ENCODE results near the gene ABCB8. TPM values are rescaled to one million over a fixed set of nuclear protein-coding genes. Genes with fewer than 3 reads are reported as not detected.

Gene ABCB8
- total and polyA plus RNA-seq, 8 donors: 20.5 to 52.1 (median 26.9) TPM

GRCh38 chr7:151051108-151051507 lies 22.9 kb downstream of the ABCB8 start:
- no peak overlapping the region for H3K27ac ChIP-seq
- peak; percentile 77 for ATAC-seq
- peak in 3 of 4 donors; percentile 58 to 88 (median 83) for DNase-seq
- H3K9me3 ChIP-seq: no peaks in the 10 kb centered on the region
- peaks cover 0 to 23% of the 10 kb centered on the region in 2 donors for H3K27me3 ChIP-seq
- intact Hi-C loops (cut with DNase I): no loop called here
- H3K4me3 ChIP-seq: no peak overlapping the region
- H3K4me1 ChIP-seq: peaks cover 3 to 21% of the 10 kb centered on the region in 2 donors
- TF ChIP-seq CTCF (IDR thresholded peaks at IDR 0.05): no peak
- H3K36me3 ChIP-seq: peaks cover 0 to 6% of the 10 kb centered on the region in 2 donors

GRCh38 chr7:151053096-151053495 lies 24.8 kb downstream of the ABCB8 start:
- no peak for ATAC-seq
- no peaks in the 10 kb centered on the region for H3K9me3 ChIP-seq
- H3K4me3 ChIP-seq: no peak overlapping the region
- H3K27ac ChIP-seq: no peak overlapping the region
- H3K4me1 ChIP-seq: peaks cover 5 to 29% of the 10 kb centered on the region in 2 donors
- no peak for DNase-seq
- H3K27me3 ChIP-seq: peaks cover 0 to 23% of the 10 kb centered on the region in 2 donors
- intact Hi-C loops (cut with DNase I): no loop called here
- H3K36me3 ChIP-seq: peaks cover 0 to 4% of the 10 kb centered on the region in 2 donors
- no peak for TF ChIP-seq CTCF (IDR thresholded peaks at IDR 0.05)

- TF ChIP-seq CTCF (IDR thresholded peaks at IDR 0.05): no peak
- Histone ChIP-seq H3K9me3 (no peaks in the 10 kb centered on the region), H3K27me3 (peaks cover 0 to 23% of the 10 kb centered on the region in 2 donors), H3K27ac (no peak overlapping the region), H3K4me1 (peaks cover 11 to 35% of the 10 kb centered on the region in 2 donors), H3K4me3 (no peak overlapping the region), H3K36me3 (peaks cover 0 to 4% of the 10 kb centered on the region in 2 donors)
- DNase-seq (no peak), ATAC-seq (no peak)
- intact Hi-C loops (cut with DNase I): no loop called here
Measured at GRCh38 chr7:151053751-151054150, 25.5 kb downstream of the ABCB8 start.

GRCh38 chr7:151056283-151056665 lies 28.0 kb downstream of the ABCB8 start:
- intact Hi-C loops (cut with DNase I): no loop called here
- Histone ChIP-seq H3K27ac (no peak overlapping the region), H3K4me1 (peaks cover 23 to 52% of the 10 kb centered on the region in 2 donors), H3K36me3 (peaks cover 0 to 4% of the 10 kb centered on the region in 2 donors), H3K9me3 (no peaks in the 10 kb centered on the region), H3K4me3 (no peak overlapping the region), H3K27me3 (peaks cover 0 to 5% of the 10 kb centered on the region in 2 donors)
- no peak for DNase-seq
- no peak for TF ChIP-seq CTCF (IDR thresholded peaks at IDR 0.05)
- no peak for ATAC-seq

DNA sequence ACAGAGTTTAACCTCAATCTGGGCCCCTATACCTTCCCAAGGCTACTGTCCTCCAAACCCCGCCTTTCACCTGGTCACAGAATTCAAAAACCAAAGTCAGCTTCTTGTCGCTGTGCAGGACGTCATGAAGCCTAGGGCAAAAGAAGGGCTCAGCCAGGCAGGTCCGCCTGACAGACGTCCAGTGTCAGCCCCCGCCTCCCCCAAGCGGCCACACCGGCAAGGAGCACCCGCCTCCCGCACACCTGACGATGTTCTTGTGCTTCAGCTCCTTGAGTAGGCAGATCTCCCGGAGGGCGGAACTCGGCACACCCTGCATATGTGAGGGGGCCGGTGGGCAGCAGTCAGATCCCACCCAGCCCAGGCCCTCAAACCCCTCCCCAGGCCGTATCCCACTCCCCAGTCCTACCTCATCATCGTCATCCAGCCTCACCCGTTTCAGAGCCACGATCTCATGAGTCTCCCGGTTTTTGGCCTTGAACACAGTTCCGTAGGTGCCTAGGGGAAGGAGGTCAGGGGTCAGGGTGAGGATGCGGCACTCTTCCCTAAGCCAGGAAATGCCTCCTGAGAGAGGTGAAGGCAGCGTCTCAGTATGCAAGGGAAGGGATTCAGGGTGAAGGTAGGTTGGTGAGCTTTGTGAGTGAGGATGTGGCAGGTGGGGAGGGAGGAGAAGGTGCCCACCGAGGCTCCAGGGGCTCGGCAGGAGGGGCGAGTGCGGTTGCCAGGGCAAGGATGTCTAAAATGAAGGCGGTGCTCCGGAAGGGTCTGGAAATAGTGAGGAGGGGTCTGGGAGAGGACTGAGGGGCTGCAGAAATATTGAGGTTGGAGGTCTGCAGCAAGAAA lies 28.6 kb downstream of the ABCB8 start:
- Histone ChIP-seq H3K4me3 (peak overlapping the region; percentile 87 to 93), H3K27ac (peak overlapping the region in 1 of 2 donors; percentile 96), H3K9me3 (no peaks in the 10 kb centered on the region), H3K27me3 (no peaks in the 10 kb centered on the region), H3K4me1 (peaks cover 28 to 53% of the 10 kb centered on the region in 2 donors), H3K36me3 (peaks cover 0 to 6% of the 10 kb centered on the region in 2 donors)
- no peak for TF ChIP-seq CTCF (IDR thresholded peaks at IDR 0.05)
- ATAC-seq (no peak), DNase-seq (peak in 1 of 4 donors; percentile 80)
- intact Hi-C loops (cut with DNase I): no loop called here

Data from left lung (tissue), 10 donors.